GM19455 (cell line): Measurements from ENCODE around the gene STXBP6.

ENCODE experiments used
- ATAC-seq: cut with Tn5 transposase; IDR thresholded peaks from one replicate; pipeline ENCODE4 v1.9.1; 2021; ENCODE audit not compliant: unreplicated experiment

Gene STXBP6

GRCh38 chr14:25052921-25053320 is 3.0 kb upstream of the STXBP6 start:
- ATAC-seq, result no peak

- no peak for ATAC-seq
Observed at GRCh38 chr14:25052385-25052784, 2.4 kb upstream of the STXBP6 start.

GRCh38 chr14:25050269-25051150 is 563 bp upstream of the STXBP6 start:
- ATAC-seq, result no peak

GRCh38 chr14:25049093-25049567 is 817 bp downstream of the STXBP6 start:
- no peak for ATAC-seq

GRCh38 chr14:25048170-25049016 is 1.6 kb downstream of the STXBP6 start:
- ATAC-seq, result no peak

- no peak for ATAC-seq
Observed at GRCh38 chr14:25046301-25046943, 3.5 kb downstream of the STXBP6 start.

GRCh38 chr14:25044106-25044698 is 5.7 kb downstream of the STXBP6 start:
- no peak for ATAC-seq

- no peak for ATAC-seq
Observed at GRCh38 chr14:25042362-25043299, 7.3 kb downstream of the STXBP6 start.

- no peak for ATAC-seq
Observed at GRCh38 chr14:25041898-25042297, 8.0 kb downstream of the STXBP6 start.

- no peak for ATAC-seq
Observed at GRCh38 chr14:25041484-25041883, 8.5 kb downstream of the STXBP6 start.

GRCh38 chr14:25039933-25040332 is 10.0 kb downstream of the STXBP6 start:
- ATAC-seq, result no peak

GRCh38 chr14:25038044-25038668 is 11.8 kb downstream of the STXBP6 start:
- no peak for ATAC-seq

- no peak for ATAC-seq
Observed at GRCh38 chr14:25037032-25037431, 12.9 kb downstream of the STXBP6 start.

GRCh38 chr14:25034803-25035681 is 14.9 kb downstream of the STXBP6 start:
- ATAC-seq, result no peak

GRCh38 chr14:25033358-25033757 is 16.6 kb downstream of the STXBP6 start:
- no peak for ATAC-seq

GRCh38 chr14:25032092-25032784 is 17.7 kb downstream of the STXBP6 start:
- no peak for ATAC-seq

GRCh38 chr14:25026476-25027137 is 23.3 kb downstream of the STXBP6 start:
- ATAC-seq, result no peak
